ENCODE measurements around the gene SH3D21. TPM values are rescaled to one million over a fixed set of nuclear protein-coding genes. Genes with fewer than 3 reads are reported as not detected.

Gene SH3D21
- total RNA-seq = 1.3 and 1.8 TPM in 2 replicates

DNA sequence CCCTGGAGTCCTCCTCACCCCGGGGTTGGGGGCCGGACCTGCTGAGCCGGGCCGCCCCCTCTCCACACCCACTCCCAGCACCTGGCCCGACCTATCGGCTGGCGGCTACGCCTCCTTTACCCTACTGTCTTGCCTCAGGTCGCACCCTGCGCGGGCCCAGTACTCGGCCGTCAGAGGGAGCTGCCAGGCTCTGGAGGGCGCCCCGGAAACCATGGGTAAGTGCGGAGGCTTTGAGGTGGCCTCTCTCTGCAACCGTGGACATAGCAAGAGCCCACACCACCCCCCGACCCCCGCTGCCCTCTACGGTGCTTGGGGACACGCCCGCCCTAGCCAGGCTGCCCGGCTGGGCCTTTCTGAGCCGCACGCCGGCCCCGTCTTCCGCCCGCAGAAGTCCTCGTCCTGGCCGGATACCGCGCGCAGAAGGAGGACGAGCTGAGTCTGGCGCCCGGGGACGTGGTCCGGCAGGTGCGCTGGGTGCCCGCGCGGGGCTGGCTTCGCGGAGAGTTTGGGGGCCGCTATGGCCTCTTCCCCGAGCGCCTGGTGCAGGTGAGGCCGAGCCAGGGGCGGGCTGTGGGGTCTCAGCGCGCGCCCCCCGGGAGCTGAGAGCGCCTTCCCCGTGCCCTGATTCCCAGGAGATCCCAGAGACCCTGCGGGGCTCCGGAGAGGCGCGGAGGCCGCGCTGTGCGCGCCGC lies at the start of gene SH3D21:
SH3D21 (plus strand) TSS at position 159 of the 692 bp plus-strand sequence; CDS start at position 212, 53 bp downstream.

DNA sequence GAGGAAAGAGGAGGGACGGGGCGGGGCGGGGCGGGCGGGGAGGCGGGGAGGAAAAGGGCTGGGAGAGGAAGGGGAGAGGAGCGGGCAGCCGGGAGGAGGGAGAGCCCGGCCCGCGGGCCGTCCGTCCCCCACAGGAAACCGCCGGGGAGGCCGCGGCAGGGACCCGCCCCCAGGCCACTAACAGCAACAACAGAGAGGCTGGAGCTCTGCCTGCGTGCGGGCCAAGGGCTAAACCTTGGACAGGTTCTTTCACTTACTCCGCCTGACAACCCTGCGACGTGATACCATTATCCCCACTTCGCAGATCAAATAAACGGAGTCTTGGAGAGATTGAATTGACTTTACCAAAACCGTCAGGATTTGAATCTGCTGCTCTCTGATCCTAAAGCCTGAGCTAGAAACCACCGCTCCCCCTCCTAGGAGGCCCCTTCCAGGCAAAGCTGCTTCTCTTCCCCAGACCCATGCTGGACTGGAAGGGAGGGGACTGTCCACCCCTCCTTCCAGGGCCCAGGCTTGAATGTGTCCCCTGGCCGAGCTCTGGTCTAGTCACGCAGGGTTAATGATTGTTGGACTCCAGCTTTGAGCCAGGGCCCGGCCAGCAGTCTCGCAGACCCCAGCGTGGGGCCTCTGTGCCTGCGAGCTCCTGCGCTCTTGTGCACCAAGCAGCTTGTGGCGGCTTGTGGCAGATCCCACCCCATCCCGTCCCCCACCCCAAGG lies 17.6 kb downstream of the SH3D21 start, which contains the start of gene EVA1B:
EVA1B (minus strand) TSS at position 10 of the 717 bp plus-strand sequence. CDS start 608 bp downstream, outside the sequence.

Other genes with a start within 250 kb of the SH3D21 start
- gene TEKT2, start 222.3 kb upstream of the SH3D21 start, total RNA-seq = 0.17 and 0.89 TPM in 2 replicates
- gene ADPRS, start 217.5 kb upstream of the SH3D21 start, total RNA-seq = 36.6 and 42.5 TPM in 2 replicates
- gene COL8A2, start 181.1 kb upstream of the SH3D21 start, total RNA-seq = 1.3 TPM in 2 replicates
- 80.0 and 95.3 TPM in 2 replicates for gene TRAPPC3, start 156.9 kb upstream of the SH3D21 start, total RNA-seq
- 192 and 199 TPM in 2 replicates for gene MAP7D1, start 150.2 kb upstream of the SH3D21 start, total RNA-seq
- 83.1 and 103 TPM in 2 replicates for gene THRAP3, start 81.9 kb upstream of the SH3D21 start, total RNA-seq
- 319 and 343 TPM in 2 replicates for gene EVA1B, start 17.3 kb downstream of the SH3D21 start, total RNA-seq
- gene STK40, start 79.6 kb downstream of the SH3D21 start, total RNA-seq = 19.6 and 23.9 TPM in 2 replicates
- gene LSM10, start 91.5 kb downstream of the SH3D21 start, total RNA-seq = 48.8 and 59.3 TPM in 2 replicates
- 9.8 and 10.1 TPM in 2 replicates for gene OSCP1, start 144.1 kb downstream of the SH3D21 start, total RNA-seq
- gene MRPS15, start 158.0 kb downstream of the SH3D21 start, total RNA-seq = 175 and 183 TPM in 2 replicates
- not detected in 2 replicates for gene CSF3R, start 176.5 kb downstream of the SH3D21 start, total RNA-seq

Measured in bronchus fibroblast of lung (primary cell).